NCI-H2196 (cell line): ENCODE measurements around the gene RLN3.

Experiments
- DNase-seq: peaks from one replicate; lab custom pipeline; 2025; ENCODE audit not compliant: unreplicated experiment; lab: John Stamatoyannopoulos, UW

The RLN3 gene

GRCh38 chr19:14073925-14074838, 46.2 kb downstream of the RLN3 start:
- DNase-seq: no peak

- no peak for DNase-seq
Observed at GRCh38 chr19:14078411-14078810, 50.5 kb downstream of the RLN3 start.
